SU-DHL-6 (cell line): Measurements from ENCODE around the gene RNF14.

Source experiments
- EZH2phosphoT487 ChIP-seq: fragments of 200-600 bp; sonication (generic), shearing (Covaris generic); conservative IDR thresholded peaks from 2 replicates; pipeline ENCODE4 v1.6.1; 2018; ENCODE audit warnings: mild to moderate bottlenecking, antibody characterized with exemption, low read length, moderate library complexity, mixed read lengths
- TF ChIP-seq, protein P1 (sequence below): fragments of 200-600 bp; sonication (generic); IDR thresholded peaks from one replicate; pipeline ENCODE4 v1.5.1; 2017; ENCODE audit warnings: antibody characterized with exemption, mild to moderate bottlenecking, low read length, moderate library complexity; ENCODE audit not compliant: insufficient read depth, poor library complexity, severe bottlenecking

DNA sequence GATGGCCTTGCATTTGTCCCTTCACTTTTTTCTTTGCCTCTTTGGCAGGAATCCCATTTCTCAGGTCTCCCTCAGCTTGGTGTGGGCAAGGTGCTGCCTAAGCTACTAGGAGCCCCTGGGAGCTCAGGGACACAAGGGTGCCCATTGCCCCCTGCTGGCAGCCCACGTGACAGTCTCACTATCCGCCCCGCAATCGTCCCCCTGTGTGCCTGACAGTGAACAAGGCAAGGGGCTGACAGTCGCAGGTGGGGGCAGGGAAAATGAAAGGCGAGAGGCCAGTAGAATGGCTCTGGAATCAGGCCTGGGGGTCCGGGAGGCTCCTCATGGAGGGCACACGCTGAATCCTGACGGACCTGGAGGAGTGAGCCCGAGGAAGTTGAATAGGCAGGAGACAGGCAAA lies 8.9 kb upstream of the RNF14 start:
- TF ChIP-seq, protein P1, sequence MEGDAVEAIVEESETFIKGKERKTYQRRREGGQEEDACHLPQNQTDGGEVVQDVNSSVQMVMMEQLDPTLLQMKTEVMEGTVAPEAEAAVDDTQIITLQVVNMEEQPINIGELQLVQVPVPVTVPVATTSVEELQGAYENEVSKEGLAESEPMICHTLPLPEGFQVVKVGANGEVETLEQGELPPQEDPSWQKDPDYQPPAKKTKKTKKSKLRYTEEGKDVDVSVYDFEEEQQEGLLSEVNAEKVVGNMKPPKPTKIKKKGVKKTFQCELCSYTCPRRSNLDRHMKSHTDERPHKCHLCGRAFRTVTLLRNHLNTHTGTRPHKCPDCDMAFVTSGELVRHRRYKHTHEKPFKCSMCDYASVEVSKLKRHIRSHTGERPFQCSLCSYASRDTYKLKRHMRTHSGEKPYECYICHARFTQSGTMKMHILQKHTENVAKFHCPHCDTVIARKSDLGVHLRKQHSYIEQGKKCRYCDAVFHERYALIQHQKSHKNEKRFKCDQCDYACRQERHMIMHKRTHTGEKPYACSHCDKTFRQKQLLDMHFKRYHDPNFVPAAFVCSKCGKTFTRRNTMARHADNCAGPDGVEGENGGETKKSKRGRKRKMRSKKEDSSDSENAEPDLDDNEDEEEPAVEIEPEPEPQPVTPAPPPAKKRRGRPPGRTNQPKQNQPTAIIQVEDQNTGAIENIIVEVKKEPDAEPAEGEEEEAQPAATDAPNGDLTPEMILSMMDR: no peak
- TF ChIP-seq EZH2phosphoT487: no peak
